Keratinocyte (primary cell): ENCODE results near the gene EPHA6.

Experiments used
- EZH2 ChIP-seq: IDR thresholded peaks from one replicate; pipeline ENCODE4 v1.6.1; 2012; ENCODE audit warnings: inconsistent platforms, mild to moderate bottlenecking, low read length, moderate library complexity
- TF ChIP-seq, protein P1 (sequence below), 3 experiments: IDR thresholded peaks in 1 of 3; conservative IDR thresholded peaks in 1 of 3; optimal IDR thresholded peaks in 1 of 3; 2 replicates in 2 of 3; 3 replicates in 1 of 3; pipeline versions ENCODE3 to v1.5.1; 2011; ENCODE audit warnings: low read length in 3 of 3, mild to moderate bottlenecking in 3 of 3, moderate library complexity in 2 of 3, control low read depth in 1 of 3, inconsistent platforms in 1 of 3; ENCODE audit not compliant: insufficient read depth in 2 of 3; ENCODE audit errors: extremely low read depth in 1 of 3

GRCh38 chr3:96843505-96844203 lies 29.3 kb downstream of the EPHA6 start:
- TF ChIP-seq, protein P1, sequence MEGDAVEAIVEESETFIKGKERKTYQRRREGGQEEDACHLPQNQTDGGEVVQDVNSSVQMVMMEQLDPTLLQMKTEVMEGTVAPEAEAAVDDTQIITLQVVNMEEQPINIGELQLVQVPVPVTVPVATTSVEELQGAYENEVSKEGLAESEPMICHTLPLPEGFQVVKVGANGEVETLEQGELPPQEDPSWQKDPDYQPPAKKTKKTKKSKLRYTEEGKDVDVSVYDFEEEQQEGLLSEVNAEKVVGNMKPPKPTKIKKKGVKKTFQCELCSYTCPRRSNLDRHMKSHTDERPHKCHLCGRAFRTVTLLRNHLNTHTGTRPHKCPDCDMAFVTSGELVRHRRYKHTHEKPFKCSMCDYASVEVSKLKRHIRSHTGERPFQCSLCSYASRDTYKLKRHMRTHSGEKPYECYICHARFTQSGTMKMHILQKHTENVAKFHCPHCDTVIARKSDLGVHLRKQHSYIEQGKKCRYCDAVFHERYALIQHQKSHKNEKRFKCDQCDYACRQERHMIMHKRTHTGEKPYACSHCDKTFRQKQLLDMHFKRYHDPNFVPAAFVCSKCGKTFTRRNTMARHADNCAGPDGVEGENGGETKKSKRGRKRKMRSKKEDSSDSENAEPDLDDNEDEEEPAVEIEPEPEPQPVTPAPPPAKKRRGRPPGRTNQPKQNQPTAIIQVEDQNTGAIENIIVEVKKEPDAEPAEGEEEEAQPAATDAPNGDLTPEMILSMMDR (optimal IDR thresholded peaks at IDR 0.05 in 1 of 3, IDR thresholded peaks at IDR 0.05 in 1 of 3, conservative IDR thresholded peaks at IDR 0.05 in 1 of 3; ENCODE audit: extremely low read depth in 1 of 3, insufficient read depth in 2 of 3, low read length in 3 of 3): no peak
- no peak for TF ChIP-seq EZH2
